ENCODE data around the gene SULT1A3.
"Not testable (repeated sequence)": the region's sequence is repeated elsewhere in the genome, so short reads cannot be mapped to it uniquely, and the experiment has no call there.

The SULT1A3 gene

DNA sequence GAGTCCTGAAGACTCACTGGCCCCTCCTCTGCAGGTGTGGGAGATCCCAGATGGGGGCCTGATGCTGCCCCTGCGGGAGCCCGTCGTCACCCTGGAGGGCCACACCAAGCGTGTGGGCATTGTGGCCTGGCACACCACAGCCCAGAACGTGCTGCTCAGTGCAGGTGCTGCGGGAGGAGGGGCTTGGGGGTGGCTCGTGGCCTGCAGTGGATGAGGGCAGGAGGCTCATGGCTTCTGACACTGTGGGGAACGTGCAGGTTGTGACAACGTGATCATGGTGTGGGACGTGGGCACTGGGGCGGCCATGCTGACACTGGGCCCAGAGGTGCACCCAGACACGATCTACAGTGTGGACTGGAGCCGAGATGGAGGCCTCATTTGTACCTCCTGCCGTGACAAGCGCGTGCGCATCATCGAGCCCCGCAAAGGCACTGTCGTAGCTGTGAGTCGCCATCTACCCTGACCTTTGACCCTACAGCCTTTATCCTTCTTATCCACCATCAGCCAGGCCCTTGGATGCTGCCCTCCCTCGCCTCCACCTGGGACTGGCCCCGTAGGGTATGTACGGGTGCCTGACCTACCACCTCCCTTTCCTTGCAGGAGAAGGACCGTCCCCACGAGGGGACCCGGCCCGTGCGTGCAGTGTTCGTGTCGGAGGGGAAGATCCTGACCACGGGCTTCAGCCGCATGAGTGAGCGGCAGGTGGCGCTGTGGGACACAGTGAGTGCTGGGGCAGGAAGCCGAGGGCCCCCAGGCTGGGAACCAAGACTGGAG is 12.1 kb upstream of the SULT1A3 start:
- DNase-seq (ENCODE audit: low read depth), result peak; percentile 30

DNA sequence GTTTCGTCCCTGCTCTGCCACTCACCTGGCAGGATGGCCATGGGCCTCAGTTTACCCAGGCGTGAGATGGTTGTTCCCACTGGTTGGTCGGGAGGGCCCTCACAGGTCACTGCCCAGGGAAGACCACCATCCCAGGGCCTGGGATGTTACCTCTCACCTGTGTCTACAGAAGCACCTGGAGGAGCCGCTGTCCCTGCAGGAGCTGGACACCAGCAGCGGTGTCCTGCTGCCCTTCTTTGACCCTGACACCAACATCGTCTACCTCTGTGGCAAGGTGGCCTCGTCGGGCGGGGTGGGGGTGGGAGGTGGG is 11.5 kb upstream of the SULT1A3 start:
- DNase-seq (ENCODE audit: low read depth), result no peak

DNA sequence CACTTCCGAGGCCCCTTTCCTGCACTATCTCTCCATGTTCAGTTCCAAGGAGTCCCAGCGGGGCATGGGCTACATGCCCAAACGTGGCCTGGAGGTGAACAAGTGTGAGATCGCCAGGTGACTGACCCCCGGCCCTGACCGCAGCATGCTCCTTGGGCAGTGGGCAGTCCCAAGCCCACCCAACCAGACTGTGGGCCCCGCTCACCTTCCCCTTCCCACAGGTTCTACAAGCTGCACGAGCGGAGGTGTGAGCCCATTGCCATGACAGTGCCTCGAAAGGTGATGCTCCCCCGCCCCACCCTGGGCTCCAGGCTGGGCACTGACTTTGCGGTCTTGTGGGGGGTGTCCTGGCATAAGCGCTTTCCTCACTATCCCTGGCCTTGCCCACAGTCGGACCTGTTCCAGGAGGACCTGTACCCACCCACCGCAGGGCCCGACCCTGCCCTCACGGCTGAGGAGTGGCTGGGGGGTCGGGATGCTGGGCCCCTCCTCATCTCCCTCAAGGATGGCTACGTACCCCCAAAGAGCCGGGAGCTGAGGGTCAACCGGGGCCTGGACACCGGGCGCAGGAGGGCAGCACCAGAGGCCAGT is 11.0 kb upstream of the SULT1A3 start:
- no peak for DNase-seq (ENCODE audit: low read depth)

DNA sequence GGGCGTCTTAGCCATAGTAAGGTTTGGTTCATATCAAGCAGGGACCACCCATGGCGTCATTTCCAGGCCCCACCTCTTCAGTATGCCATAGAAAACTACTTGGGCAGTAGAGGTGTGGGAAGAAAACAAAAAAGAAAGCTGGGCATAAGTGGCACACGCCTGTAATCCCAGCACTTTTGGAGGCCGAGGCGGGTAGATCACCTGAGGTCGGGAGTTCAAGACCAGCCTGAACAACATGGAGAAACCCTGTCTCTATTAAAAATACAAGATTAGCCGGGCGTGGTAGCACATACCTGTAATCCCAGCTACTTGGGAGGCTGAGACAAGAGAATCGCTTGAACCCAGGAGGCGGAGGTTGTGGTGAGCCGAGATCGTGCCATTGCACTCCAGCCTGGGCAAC is 7.9 kb upstream of the SULT1A3 start:
- not testable (repeated sequence) for DNase-seq (ENCODE audit: low read depth)

DNA sequence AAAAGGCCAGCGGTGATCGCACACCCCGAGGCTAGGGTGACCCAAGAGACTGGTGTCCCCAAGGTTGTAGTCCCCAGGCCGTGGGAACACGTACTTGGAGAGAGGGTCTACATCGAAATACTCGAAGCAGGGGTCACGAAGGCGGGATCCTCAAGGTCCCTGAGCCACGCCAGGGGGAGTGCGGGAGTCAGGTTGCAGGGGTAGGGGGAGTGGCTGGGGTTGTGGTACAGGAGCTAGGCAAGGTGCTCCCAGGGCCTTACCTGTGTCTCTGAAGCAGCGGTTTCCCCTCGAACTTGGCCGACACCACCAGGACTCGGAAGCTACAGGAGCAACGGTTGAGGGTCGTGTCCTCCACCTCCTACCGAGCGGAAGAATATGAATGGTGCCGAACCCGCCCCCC is 6.0 kb upstream of the SULT1A3 start:
- not testable (repeated sequence) for DNase-seq (ENCODE audit: low read depth)

DNA sequence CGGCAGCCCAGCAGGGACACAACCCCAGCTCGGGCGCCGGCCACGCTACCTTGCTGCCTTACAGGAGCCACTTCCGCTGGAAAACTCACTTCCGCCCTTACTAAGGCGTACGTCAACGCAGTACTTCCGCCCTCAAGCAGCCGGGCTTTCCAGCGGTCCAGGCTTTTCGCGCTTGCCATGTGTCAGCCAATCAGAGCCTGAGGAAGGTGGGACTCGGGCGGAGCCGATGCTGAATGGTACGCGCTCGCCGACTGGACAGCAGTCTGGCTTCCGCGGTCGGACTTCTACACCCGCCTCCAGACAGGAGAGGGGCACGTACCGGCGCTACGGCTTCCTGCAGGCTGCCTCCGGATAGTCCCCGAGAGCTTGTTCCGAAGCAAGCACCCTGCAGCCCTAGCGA is 5.4 kb upstream of the SULT1A3 start, which contains the start of the genes BOLA2B and SLX1A:
TSS of gene BOLA2B (minus strand) at position 52 of the 400 bp plus-strand sequence. CDS start 71 bp downstream, outside the sequence.
TSS of gene SLX1A (plus strand) at position 261 of the 400 bp plus-strand sequence. CDS start 210 bp downstream, outside the sequence.
- DNase-seq (ENCODE audit: low read depth), result not testable (repeated sequence)

DNA sequence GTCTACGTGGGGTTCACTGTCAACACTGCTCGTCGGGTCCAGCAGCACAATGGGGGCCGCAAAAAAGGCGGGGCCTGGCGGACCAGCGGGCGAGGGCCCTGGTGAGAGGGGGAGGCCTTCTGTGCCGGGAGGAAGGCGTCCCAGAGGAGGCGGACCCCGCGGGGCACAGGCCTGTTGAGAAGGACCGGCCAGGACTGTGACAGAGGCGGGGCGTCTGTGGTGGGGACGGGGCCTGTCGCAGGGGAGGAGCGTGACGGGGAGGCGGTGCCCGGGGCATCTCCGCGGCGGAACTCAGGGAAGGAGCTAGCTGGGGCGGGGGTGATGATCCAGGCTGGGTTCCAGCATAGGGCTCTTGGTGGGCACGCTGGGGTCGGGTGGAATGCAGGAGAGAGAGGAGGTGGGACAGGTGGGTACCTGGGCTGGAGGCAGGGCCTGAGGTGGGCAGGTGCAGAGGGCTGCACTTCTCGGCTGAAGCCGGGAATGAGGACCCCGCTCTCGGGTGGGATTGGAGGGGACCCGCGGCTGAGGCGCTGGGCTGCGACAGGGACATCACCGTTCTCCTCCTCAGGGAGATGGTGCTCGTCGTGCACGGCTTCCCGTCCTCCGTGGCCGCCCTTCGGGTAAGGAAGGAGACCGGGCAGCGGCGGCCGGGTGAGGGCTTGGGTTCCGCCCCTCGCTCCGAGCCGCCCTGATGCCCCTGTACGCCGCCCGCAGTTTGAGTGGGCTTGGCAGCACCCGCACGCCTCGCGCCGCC is 4.7 kb upstream of the SULT1A3 start:
- not testable (repeated sequence) for DNase-seq (ENCODE audit: low read depth)

DNA sequence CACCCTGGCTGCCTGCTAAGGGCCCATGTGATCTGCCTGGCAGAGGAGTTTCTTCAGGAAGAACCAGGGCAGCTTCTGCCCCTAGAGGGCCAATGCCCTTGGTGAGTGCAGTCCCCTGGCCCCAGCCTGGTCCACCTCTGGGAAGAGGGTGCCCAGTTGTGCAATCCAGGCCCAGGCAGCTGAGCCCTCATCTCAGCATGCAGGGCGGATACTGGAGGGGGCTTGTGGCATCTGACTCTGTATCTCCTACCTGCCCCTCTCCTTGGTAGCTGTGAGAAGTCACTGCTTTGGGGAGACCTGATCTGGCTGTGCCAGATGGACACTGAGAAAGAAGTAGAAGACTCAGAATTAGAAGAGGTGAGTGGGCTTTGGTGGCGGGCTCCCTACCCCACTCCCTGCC is 2.1 kb upstream of the SULT1A3 start:
- not testable (repeated sequence) for DNase-seq (ENCODE audit: low read depth)

DNA sequence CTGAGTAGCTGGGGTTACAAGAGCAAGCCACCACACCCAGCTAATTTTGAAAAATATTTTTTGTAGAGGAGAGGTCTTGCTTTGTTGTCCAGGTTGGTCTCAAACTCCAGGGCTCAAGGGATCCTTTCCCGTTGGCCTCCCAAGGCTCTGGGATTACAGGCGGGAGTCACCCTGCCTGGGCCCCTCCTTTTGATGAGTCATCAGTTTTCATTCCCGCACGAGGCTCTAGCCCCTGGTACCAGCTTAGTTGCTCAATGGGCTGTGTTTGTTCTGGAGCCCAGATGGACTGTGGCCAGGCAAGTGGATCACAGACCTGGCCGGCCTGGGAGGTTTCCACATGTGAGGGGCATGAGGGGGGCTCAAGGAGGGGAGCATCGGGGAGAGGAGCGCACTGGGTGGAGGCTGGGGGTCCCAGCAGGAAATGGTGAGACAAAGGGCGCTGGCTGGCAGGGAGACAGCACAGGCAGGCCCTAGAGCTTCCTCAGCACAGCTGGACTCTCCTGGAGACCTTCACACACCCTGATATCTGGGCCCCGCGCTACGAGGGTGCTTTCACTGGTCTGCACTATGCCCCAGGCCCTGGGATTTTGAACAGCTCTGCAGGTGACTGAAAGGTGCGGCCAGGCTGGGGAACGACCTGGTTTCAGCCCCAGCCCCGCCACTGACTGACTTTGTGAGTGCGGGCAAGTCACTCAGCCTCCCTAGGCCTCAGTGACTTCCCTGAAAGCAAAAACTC is 721 bp downstream of the SULT1A3 start:
- DNase-seq (ENCODE audit: low read depth), result not testable (repeated sequence)

DNA sequence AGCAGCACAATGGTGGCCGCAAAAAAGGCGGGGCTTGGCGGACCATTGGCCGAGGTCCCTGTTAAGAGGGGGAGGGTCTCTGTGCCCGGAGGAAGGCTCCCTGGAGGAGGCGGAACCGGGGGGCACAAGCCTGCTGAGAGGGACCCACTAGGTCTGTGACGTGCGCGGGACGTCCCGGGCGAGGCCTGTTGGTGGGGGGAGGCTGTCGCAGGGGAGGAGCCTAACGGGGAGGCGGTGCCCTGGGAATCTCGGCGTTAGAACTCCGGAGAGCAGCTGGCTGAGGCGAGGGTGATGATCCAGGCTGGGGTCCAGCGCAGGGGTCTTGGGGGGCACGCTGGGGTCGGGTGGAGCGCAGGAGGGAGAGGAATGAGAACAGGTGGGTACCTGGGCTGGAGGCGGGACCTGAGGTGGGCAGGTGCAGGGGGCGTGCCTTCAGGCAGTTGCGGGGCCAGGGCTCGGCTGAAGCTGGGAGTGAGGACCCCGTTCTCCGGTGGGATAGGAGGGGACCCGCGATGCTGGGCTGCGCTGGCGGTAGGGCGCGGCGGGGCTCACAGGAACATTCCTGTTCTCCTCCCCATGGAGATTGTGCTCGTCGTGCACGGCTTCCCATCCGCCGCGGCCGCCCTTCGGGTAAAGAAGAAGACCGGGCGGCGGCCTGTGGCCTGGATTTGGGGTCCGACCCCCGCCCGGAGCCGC is 6.6 kb downstream of the SULT1A3 start:
- DNase-seq (ENCODE audit: low read depth), result not testable (repeated sequence)

DNA sequence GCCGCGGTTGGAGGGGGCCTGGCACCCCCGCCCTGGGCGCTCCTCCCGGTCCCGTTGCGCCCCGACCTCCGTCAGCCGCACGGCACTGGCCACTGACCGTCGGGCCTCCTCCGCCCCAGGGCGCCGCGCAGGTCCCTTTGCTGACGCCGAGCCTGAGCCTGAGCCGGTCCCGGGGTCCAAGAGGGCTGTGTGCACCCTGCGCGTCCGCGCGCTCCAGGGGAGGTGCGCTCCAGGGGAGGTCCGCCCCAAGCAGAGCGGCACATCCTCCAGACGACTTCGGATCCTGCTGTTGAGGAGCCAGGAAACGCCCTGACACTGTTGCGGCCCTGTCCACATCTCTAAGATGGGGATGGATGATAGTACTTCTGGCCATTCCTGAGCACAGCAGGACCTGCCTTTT is 7.2 kb downstream of the SULT1A3 start:
- not testable (repeated sequence) for DNase-seq (ENCODE audit: low read depth)

DNA sequence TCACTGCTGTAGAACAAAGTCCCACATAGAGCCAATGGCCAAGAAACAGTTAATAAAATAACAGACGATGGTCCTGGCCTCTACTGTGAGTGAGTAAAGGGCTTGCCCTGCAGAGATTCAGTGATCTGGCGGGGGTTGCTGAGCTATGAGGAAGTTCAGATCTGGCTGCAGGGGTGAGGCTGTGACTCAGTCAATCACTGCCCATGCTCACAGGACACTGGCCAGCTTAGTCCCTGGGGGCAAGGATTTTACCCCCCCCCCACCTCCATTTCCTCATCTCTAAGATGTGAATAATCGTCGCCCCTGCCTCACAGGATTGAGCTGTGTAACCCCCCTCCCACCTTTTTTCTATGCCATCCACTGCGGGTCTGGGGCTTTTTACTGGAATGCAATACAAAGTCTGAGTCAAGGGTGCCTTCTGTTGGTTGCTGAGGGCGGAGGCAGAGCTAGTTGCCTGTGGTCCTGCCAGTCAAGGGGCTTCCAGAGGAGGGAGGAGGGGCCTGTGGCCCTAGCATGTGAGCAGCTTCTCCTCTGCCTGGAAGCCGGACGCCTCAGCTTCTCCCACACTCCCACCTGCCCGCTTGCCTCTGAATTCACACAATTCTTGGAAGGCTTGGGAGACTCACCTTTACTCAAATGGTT is 8.1 kb downstream of the SULT1A3 start:
- not testable (repeated sequence) for DNase-seq (ENCODE audit: low read depth)

DNA sequence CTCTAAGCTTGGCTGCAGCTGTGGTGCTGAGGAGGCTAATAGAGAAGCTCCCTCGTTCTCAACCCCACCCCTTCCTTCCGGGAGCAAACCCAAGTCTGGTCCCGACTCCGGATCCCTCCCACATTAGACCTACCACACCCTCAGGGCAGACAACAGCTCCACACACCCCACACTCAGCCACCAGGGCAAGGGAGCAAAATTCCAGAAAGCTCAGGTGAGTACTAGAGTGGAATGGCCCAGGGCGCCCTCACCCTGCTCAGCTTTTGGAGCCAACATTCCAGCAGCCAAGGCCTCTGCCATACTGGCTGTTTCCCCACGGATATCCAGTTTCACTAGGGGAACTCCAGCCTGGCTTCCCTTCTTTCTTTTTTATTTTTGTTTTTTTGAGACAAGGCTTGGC is 10.0 kb downstream of the SULT1A3 start:
- DNase-seq (ENCODE audit: low read depth), result not testable (repeated sequence)

DNA sequence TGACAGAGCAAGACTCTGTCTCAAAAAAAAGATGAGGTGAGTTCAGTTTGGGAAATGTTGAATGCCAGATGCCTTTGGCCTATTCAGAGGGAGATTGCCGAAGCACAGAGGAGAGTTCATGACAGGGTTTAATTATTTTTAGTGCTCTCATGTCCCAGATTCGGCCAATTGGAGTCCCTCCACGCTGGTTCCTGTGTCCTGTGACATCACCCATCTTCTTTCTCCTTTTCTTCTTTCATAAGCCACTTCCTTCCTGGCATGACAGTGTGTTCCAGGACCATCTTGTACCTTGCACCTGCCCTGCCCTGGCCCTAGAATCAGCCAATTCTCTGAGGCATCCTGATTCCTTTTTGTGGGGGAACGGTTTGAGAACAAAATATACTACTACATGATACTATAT is 12.4 kb downstream of the SULT1A3 start:
- DNase-seq (ENCODE audit: low read depth), result not testable (repeated sequence)

DNA sequence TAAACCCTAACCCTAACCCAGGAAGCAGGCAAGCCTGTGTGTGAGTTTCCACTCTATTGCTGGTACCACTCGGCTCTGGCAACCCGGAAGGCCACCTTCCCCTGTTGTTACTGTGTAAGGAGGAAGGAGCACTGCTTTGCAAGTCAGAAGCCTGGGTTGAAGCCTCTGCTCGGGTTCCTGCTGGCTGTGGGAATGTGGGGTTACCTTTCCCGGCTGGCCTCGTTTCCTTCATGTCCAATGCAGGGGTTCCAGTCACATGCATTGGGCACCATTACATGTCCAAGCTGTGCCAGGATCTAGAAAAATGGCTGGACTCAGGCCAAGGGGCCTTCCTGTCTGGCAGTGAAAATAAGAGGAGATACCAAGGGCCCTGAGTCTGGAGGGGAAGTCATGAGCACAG is 18.0 kb downstream of the SULT1A3 start:
- DNase-seq (ENCODE audit: low read depth), result not testable (repeated sequence)

DNA sequence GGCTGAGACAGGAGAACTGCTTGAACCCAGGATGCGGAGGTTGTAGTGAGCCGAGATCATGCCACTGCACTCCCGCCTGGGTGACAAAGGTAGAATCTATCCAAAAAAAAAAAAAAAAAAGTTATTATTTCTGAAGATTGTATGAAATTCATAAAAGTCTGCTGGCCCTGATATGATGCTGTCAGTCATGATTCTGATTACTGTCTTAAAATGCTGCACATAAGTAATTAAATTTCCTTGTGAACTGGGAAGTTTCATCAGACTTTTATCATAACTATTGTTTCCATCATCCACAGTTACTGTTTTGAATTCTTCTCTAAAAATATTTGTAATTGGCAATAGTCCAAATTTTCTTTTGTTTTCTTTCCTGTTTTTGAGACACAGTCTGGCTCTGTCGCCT is 49.3 kb downstream of the SULT1A3 start, which contains the start of gene NPIPB13:
TSS of gene NPIPB13 (minus strand) at position 101 of the 400 bp plus-strand sequence. CDS start 2,906 bp downstream, outside the sequence.
- DNase-seq (ENCODE audit: low read depth), result not testable (repeated sequence)

Measured in ELR (cell line).